ENCODE measurements around the gene ATP2C2. TPM values are rescaled to one million over a fixed set of nuclear protein-coding genes. Genes with fewer than 3 reads are reported as not detected.

The ATP2C2 gene
- total RNA-seq, 1 donor from 2014 or later, result not detected

DNA sequence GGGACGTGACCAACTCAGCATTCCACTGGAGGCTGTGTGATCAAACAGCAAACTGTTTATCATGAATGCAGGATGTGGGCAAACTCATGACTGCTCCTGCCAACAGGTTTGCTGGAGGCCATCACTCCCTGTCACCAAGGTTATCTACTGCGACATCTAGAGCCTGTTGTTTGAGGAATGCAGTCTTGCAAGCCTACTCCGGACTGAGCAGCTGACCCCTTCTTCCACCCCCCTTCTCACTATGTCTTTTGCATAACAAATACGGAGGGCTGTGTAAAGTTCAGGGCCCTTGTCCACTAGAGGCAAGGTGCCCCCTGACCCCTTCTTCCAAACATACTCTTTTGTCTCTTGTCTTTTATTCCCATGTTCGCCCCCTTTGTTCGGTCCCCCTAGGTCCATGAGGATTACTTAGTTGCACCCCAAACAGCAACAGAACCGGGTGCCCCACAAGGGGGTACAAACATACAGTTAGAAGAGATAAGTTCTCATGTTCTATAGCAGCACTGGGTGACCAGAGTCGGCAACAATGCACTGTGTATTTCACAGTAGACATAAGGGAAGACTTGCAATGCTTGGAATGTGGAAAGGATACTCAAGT, 107.4 kb downstream of the ATP2C2 start:
- no peak overlapping the region for H3K4me2 ChIP-seq
- no peak overlapping the region for H2AFZ ChIP-seq (replicated peaks)
- peaks cover 2% of the 10 kb centered on the region for H3K27me3 Mint-ChIP-seq (ENCODE audit: insufficient read depth, low read depth)
- H3K27me3 ChIP-seq, result no peaks in the 10 kb centered on the region
- no peaks in the 10 kb centered on the region for H3F3A ChIP-seq (ENCODE audit: low read depth)
- no peak overlapping the region for H3K27ac Mint-ChIP-seq
- no peak overlapping the region for H3K4me3 ChIP-seq
- H3K79me2 ChIP-seq (ENCODE audit: low read depth), result no peaks in the 10 kb centered on the region
- peaks cover 36% of the 10 kb centered on the region for H3K36me3 Mint-ChIP-seq
- DNase-seq (ENCODE audit: low spot score), result no peak
- H3K4me1 ChIP-seq, result no peaks in the 10 kb centered on the region
- no peak for TF ChIP-seq EZH2 (IDR thresholded peaks at IDR 0.05)
- TF ChIP-seq, protein P1, sequence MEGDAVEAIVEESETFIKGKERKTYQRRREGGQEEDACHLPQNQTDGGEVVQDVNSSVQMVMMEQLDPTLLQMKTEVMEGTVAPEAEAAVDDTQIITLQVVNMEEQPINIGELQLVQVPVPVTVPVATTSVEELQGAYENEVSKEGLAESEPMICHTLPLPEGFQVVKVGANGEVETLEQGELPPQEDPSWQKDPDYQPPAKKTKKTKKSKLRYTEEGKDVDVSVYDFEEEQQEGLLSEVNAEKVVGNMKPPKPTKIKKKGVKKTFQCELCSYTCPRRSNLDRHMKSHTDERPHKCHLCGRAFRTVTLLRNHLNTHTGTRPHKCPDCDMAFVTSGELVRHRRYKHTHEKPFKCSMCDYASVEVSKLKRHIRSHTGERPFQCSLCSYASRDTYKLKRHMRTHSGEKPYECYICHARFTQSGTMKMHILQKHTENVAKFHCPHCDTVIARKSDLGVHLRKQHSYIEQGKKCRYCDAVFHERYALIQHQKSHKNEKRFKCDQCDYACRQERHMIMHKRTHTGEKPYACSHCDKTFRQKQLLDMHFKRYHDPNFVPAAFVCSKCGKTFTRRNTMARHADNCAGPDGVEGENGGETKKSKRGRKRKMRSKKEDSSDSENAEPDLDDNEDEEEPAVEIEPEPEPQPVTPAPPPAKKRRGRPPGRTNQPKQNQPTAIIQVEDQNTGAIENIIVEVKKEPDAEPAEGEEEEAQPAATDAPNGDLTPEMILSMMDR (IDR thresholded peaks at IDR 0.05), result no peak
- TF ChIP-seq EZH2phosphoT487 (IDR thresholded peaks at IDR 0.05), result no peak
- H3K4me3 Mint-ChIP-seq, result no peak overlapping the region
- H3K36me3 ChIP-seq, result no peaks in the 10 kb centered on the region
- no peaks in the 10 kb centered on the region for H3K9me3 ChIP-seq (ENCODE audit: low read depth)
- no peak overlapping the region for H3K27ac ChIP-seq
- peaks cover 9% of the 10 kb centered on the region for H3K4me1 Mint-ChIP-seq
- no peaks in the 10 kb centered on the region for H4K20me1 ChIP-seq (ENCODE audit: low read depth)
- peaks cover 15% of the 10 kb centered on the region for H3K9me3 Mint-ChIP-seq
- no peak overlapping the region for H3K9ac ChIP-seq

- no peak for DNase-seq (ENCODE audit: low spot score)
- Histone ChIP-seq H3K27me3 (no peaks in the 10 kb centered on the region), H3K9ac (no peak overlapping the region), H3K4me3 (no peak overlapping the region), H3F3A (ENCODE audit: low read depth) (no peaks in the 10 kb centered on the region), H3K27ac (no peak overlapping the region), H3K4me2 (no peak overlapping the region), H3K79me2 (ENCODE audit: low read depth) (no peaks in the 10 kb centered on the region), H2AFZ (replicated peaks) (no peak overlapping the region), H3K4me1 (no peaks in the 10 kb centered on the region), H3K9me3 (ENCODE audit: low read depth) (no peaks in the 10 kb centered on the region), H3K36me3 (no peaks in the 10 kb centered on the region), H4K20me1 (ENCODE audit: low read depth) (no peaks in the 10 kb centered on the region)
- TF ChIP-seq EZH2phosphoT487 (IDR thresholded peaks at IDR 0.05), result no peak
- TF ChIP-seq EZH2 (IDR thresholded peaks at IDR 0.05), result no peak
- TF ChIP-seq, protein P1 (IDR thresholded peaks at IDR 0.05), result no peak
- Mint-ChIP-seq H3K4me3 (no peak overlapping the region), H3K4me1 (peaks cover 9% of the 10 kb centered on the region), H3K9me3 (peaks cover 15% of the 10 kb centered on the region), H3K27me3 (ENCODE audit: insufficient read depth, low read depth) (peaks cover 2% of the 10 kb centered on the region), H3K27ac (no peak overlapping the region), H3K36me3 (peaks cover 35% of the 10 kb centered on the region)
Measured at GRCh38 chr16:84476401-84476800, 108.1 kb downstream of the ATP2C2 start.

DNA sequence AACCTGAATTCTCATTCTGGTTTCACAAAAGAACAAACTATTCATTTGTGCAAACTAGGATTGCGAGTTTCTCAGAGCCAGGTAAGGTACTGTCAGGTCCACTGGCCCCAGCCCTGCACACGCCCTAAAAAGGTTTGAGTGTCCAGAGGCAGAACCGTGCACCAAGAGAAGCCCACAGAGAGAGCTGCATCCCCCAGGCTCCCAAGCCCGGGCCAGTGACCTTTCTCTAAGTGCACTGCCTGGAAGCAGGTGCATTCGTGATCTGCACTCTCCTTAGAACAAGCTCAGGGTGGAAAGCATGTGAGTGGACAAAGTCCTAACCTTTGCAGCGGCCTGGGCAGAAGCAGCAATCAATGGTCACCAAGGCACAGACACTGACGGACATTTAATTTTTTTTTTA, 109.3 kb downstream of the ATP2C2 start:
- Histone ChIP-seq H3K36me3 (no peaks in the 10 kb centered on the region), H4K20me1 (ENCODE audit: low read depth) (no peaks in the 10 kb centered on the region), H3K4me3 (no peak overlapping the region), H3K79me2 (ENCODE audit: low read depth) (no peaks in the 10 kb centered on the region), H3K9me3 (ENCODE audit: low read depth) (no peaks in the 10 kb centered on the region), H3K4me1 (no peaks in the 10 kb centered on the region), H3F3A (ENCODE audit: low read depth) (no peaks in the 10 kb centered on the region), H2AFZ (replicated peaks) (no peak overlapping the region), H3K4me2 (no peak overlapping the region), H3K27me3 (no peaks in the 10 kb centered on the region), H3K27ac (no peak overlapping the region), H3K9ac (no peak overlapping the region)
- Mint-ChIP-seq H3K4me3 (no peak overlapping the region), H3K9me3 (peaks cover 9% of the 10 kb centered on the region), H3K36me3 (peaks cover 32% of the 10 kb centered on the region), H3K4me1 (peaks cover 9% of the 10 kb centered on the region), H3K27me3 (ENCODE audit: insufficient read depth, low read depth) (no peaks in the 10 kb centered on the region), H3K27ac (no peak overlapping the region)
- TF ChIP-seq EZH2 (IDR thresholded peaks at IDR 0.05) (no peak), EZH2phosphoT487 (IDR thresholded peaks at IDR 0.05) (no peak)
- TF ChIP-seq, protein P1 (IDR thresholded peaks at IDR 0.05), result no peak
- no peak for DNase-seq (ENCODE audit: low spot score)

All from neural progenitor cell (in vitro differentiated cells).